ENCODE results near the gene ABCB6.

Gene ABCB6

DNA sequence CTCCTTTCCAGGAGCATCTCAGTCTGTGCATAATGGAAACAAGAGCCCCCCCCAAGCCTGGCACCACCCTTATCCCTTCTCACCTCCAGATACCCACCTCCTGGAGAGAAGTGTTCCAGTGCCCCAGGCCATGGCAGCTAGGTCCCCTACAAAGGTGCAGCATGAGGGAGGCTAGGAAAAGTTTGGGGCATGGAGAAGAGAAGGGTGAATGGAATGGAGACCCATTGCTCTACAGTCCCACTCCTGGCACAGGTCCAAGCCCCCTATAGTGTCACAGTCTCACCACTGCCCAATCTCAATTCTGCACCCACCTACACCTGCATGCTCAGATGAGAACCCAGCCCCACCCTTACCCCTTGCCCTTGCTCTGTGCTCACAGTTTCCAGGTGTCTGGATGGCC, 49.8 kb downstream of the ABCB6 start:
- DNase-seq (ENCODE audit: low read depth in 2 of 2): no peak

DNA sequence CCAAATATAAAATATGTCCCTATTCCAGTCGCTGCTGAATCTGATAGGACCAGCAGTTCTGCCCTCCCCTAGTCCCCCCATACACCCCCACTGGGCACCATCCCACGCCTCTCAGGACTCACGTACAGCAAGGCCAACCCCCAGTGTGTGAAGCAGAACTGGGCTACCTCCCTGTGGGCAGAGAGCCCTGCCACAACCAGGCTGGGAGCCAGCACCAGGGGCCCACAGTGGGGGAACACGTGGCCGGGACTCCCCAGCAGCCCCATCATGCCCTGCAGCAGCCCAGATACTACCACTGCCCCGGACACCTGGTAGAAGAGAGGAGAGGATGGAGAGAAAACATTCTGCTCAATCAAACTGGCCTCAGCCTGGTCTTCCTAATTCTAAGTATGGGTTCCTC, 50.2 kb downstream of the ABCB6 start:
- DNase-seq (ENCODE audit: low read depth in 2 of 2): no peak

DNA sequence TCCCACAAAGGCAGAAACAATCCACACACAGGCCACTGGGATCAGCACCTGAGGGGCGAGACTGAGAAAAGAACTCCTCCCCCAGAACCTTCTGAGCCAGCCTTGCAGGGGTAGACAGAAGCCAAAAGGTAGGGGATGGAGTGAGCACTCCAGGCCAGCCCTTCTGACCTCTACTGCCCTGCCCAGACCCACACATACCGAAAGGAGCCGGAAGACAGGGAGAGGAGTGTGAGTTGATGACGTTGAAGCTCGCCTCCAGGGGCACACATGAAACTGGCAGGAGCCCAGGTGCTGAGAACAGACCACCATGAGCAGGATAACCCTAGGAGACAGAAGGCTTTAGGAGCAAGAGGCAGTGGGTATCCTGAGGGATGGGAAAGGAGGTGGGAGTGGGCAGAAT, 50.8 kb downstream of the ABCB6 start:
- no peak for DNase-seq (ENCODE audit: low read depth in 2 of 2)

DNA sequence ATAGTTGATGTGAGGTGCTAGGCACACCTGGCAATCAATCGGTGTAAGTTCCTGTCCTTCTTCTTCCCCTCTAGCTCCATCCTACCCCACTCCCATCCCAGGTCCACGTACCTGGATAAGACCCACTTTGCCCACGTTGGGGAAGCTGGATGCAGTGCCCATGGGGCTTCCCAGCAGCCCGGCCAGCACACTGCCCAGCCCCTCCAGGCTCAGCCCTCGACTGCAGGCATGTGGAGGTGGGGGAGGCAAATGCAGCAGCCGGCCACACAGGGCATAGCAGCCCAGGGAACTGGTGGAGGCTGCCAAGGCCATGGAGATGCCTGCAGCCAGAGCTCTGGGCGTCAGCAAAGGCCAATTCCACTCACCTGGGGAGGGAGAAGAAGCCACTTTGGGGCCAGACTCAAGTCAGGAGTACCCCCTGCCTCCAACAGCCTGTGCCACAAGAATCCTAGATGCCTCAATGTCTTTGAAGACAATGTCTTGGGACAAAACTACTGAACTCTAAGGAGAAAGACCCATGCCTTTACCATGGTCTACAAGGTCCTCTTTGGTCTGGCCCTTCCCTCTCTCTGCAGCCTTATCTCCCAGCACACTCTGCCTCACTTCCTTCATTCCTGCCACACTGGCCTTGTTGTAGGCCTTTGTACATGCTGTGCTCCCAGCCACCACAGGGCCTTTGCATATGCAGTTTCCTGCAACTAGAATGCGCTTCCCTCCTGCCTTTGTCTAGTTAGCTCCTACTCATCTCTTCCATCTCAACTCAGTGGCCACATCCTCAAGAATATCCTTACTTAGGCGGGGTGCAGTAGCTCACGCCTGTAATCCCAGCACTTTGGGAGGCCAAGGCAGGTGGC, 53.5 kb downstream of the ABCB6 start:
- no peak for DNase-seq (ENCODE audit: low read depth in 2 of 2)

DNA sequence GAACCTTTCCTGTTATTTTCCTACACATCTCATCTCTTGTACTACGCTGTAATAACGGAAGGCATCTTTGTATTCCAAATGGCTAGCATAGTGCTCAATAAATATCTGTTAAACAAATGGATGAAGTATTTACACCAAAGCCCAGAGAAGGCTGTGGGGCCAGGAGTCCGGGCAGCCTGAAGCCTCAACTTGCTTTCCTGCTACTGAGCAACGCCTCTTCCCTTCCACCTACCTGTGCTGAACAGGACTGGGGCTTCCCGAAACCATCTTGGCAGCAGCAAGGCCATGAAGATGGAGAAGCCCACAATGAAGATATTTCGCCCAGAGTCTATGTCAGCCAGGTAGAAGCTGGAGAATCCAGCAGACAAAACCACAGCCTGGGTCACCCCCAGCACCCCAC, 55.6 kb downstream of the ABCB6 start:
- DNase-seq (ENCODE audit: low read depth in 2 of 2): no peak

DNA sequence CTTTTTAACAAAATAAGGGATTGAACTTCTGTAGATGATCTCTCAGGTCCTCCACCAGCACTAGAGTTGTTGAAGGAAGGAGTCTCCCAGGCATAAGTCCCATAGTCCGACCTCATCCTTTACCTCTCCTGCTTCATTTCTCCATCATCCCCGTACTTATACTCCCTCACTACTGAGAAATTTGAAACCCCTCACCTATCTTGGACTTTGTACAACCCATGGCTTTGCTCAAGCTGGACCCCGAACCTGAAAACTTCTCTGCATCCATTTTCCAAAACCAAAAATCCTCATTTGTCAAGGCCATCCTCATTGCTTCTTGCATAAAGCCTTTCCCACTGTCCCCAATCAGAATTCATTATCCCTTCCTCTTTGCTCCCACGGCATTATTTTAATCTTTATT, 57.7 kb downstream of the ABCB6 start:
- no peak for DNase-seq (ENCODE audit: low read depth in 2 of 2)

DNA sequence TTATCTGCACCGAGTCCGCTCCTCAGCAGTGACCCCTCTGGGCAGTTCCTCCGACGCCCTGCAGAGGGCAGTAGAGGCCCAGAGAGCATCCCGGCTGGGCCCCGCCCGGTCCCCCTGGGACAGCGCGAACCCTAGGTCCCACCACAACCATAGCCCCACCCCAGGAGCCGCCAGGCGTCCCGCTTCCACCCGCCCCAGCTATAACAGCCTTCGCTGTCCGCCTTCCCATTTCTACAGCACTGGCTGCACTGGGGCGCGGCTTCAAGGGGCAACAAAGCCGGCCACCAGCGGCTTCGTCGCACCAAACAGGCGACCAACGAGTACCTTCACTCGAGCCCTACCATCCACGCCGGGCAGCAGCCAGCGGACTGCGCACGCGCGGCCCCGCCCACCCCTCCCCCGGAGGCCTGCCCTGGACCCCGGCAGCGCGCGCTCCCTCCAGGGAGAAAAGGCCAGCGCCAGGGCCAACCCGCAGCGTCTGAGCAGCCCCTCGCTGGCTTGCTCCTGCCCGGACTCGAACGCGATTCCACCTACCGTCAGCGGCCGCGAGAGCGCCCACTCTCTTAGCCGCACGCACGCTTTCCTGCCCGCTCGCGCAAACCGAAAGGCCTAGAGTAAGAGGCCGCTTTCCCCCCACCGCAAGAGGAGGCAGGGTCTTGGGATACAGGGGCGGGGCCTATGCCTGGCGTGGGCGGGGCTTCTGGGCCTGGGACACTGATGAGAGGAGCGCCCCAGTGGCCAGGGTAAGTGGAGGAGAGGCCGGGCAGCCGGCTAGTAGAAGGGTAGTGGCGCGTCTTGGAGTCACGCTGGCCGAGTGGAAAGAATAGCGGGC, 58.4 kb downstream of the ABCB6 start, which contains the start of gene NHEJ1:
Gene NHEJ1 (minus strand): TSS at position 630 of the 832 bp plus-strand sequence. CDS start 2,453 bp downstream, outside the sequence.
- peak; percentile 91 to 95 for DNase-seq (ENCODE audit: low read depth in 2 of 2)

All from stimulated activated CD4-positive, alpha-beta T cell treated with anti-CD3 and anti-CD28 coated beads, Interleukin-1b, Interleukin-23, amount 100 ng/mL, for 4 hours (primary cell).